Fibroblast of skin of right quadriceps (primary cell): ENCODE results near the gene HABP2.
A peak's percentile ranks its signal among the peaks of the same experiment; 100 is the strongest.

Experiments used
- DNase-seq: peaks from one replicate; pipeline ENCODE4 v3.0.0-alpha.2; 2013

Gene HABP2

GRCh38 chr10:113527211-113527906, 25.5 kb upstream of the HABP2 start:
- peak; percentile 79 for DNase-seq

- DNase-seq: no peak
Observed at GRCh38 chr10:113528876-113529275, 24.0 kb upstream of the HABP2 start.

- no peak for DNase-seq
Observed at GRCh38 chr10:113529575-113529974, 23.3 kb upstream of the HABP2 start.

- no peak for DNase-seq
Observed at GRCh38 chr10:113530476-113530875, 22.4 kb upstream of the HABP2 start.

- no peak for DNase-seq
Observed at GRCh38 chr10:113532724-113533123, 20.1 kb upstream of the HABP2 start.

- DNase-seq: no peak
Observed at GRCh38 chr10:113533801-113534200, 19.1 kb upstream of the HABP2 start.

- DNase-seq: no peak
Observed at GRCh38 chr10:113534423-113534822, 18.4 kb upstream of the HABP2 start.

GRCh38 chr10:113537672-113538071, 15.2 kb upstream of the HABP2 start:
- DNase-seq: no peak

GRCh38 chr10:113538151-113538550, 14.7 kb upstream of the HABP2 start:
- peak; percentile 51 for DNase-seq

GRCh38 chr10:113539789-113540188, 13.1 kb upstream of the HABP2 start:
- DNase-seq: peak; percentile 73

- DNase-seq: no peak
Observed at GRCh38 chr10:113540845-113541548, 11.9 kb upstream of the HABP2 start.

GRCh38 chr10:113541549-113541927, 11.3 kb upstream of the HABP2 start:
- DNase-seq: no peak

GRCh38 chr10:113543107-113543955, 9.5 kb upstream of the HABP2 start:
- no peak for DNase-seq

GRCh38 chr10:113544392-113544791, 8.5 kb upstream of the HABP2 start:
- DNase-seq: no peak

GRCh38 chr10:113547426-113547825, 5.4 kb upstream of the HABP2 start:
- DNase-seq: no peak

- no peak for DNase-seq
Observed at GRCh38 chr10:113549856-113550255, 3.0 kb upstream of the HABP2 start.

GRCh38 chr10:113550365-113550764, 2.5 kb upstream of the HABP2 start:
- DNase-seq: no peak

GRCh38 chr10:113552014-113552413, 839 bp upstream of the HABP2 start:
- no peak for DNase-seq

GRCh38 chr10:113553149-113553548, 296 bp downstream of the HABP2 start:
- no peak for DNase-seq

GRCh38 chr10:113554214-113554613, 1.4 kb downstream of the HABP2 start:
- DNase-seq: no peak

GRCh38 chr10:113555245-113555644, 2.4 kb downstream of the HABP2 start:
- DNase-seq: no peak

GRCh38 chr10:113555751-113556150, 2.9 kb downstream of the HABP2 start:
- no peak for DNase-seq

GRCh38 chr10:113557424-113557862, 4.6 kb downstream of the HABP2 start:
- DNase-seq: peak; percentile 59

- DNase-seq: no peak
Observed at GRCh38 chr10:113557903-113558321, 5.1 kb downstream of the HABP2 start.
